HepG2 (cell line): ENCODE measurements around the gene SNX30. TPM values are rescaled to one million over a fixed set of nuclear protein-coding genes. Genes with fewer than 3 reads are reported as not detected.
A peak's percentile ranks its signal among the peaks of the same experiment; 100 is the strongest.

Experiments used
- ATAC-seq: fragments of 200-7000 bp; cut with Tn5 transposase; 3 replicates; pipeline ENCODE4 v1.9.1; 2020; ENCODE audit warnings: mild to moderate bottlenecking, moderate library complexity
- BruUV-seq: library from RNA; stranded (reverse); fragments of 400-500 nt; replicated peaks from 2 replicates; lab custom pipeline; 2021; lab: Mats Ljungman, UMichigan
- CTCF ChIA-PET: fragments of 300-600 bp; formaldehyde crosslinking; extraction: SDS; loops from one replicate; lab custom pipeline; 2021; ENCODE audit warnings: low total read pairs, inconsistent platforms, low intra/inter-chr PET ratio; lab: Yijun Ruan, JAX
- POLR2A ChIA-PET: fragments of 350-600 bp; sonication (Branson Sonifier 250); formaldehyde crosslinking; loops from one replicate; lab custom pipeline; 2020; ENCODE audit warnings: antibody characterized with exemption, inconsistent platforms; lab: Yijun Ruan, JAX
- DNase-seq: peaks from one replicate; pipeline ENCODE4 v3.0.0-alpha.2; 2015; ENCODE audit warnings: low spot score
- FAIRE-seq: peaks from 3 replicates; lab custom pipeline; 2011; peaks lifted over from hg19 to GRCh38; lab: Jason Lieb, UNC
- H2AFZ ChIP-seq: one replicate; pipeline ENCODE4 v1.6.1; 2011; ENCODE audit warnings: low read length, inconsistent platforms
- H3K27ac ChIP-seq: fragments of 300-600 bp; 3 replicates; pipeline ENCODE4 v1.8.0; 2011; ENCODE audit warnings: mixed run types, mild to moderate bottlenecking, mixed read lengths, low read length, inconsistent platforms; ENCODE audit not compliant: insufficient read depth; ENCODE audit errors: extremely low read length
- H3K27me3 ChIP-seq, 2 experiments: fragments of 200-600 bp in 1 of 2; 2 replicates in 1 of 2; 3 replicates in 1 of 2; pipeline versions ENCODE4 v1.6.0 to v1.8.0; 2011; ENCODE audit warnings: low read length in 2 of 2, mild to moderate bottlenecking in 2 of 2, moderate library complexity in 2 of 2, inconsistent platforms in 1 of 2; ENCODE audit not compliant: insufficient read depth in 2 of 2, control insufficient read depth in 1 of 2
- H3K36me3 ChIP-seq, 2 experiments: fragments of 200-600 bp in 1 of 2; replicated peaks in 1 of 2; 2 replicates in 1 of 2; 3 replicates in 1 of 2; pipeline versions ENCODE4 v1.5.1 to v1.8.0; 2011; ENCODE audit warnings: low read length in 2 of 2, inconsistent platforms in 1 of 2; ENCODE audit not compliant: insufficient read depth in 2 of 2, control insufficient read depth in 1 of 2
- H3K4me1 ChIP-seq: 2 replicates; pipeline ENCODE4 v1.5.1; 2012; ENCODE audit warnings: low read length, inconsistent platforms; ENCODE audit not compliant: insufficient read depth
- H3K4me2 ChIP-seq: 2 replicates; pipeline ENCODE4 v1.6.0; 2011; ENCODE audit warnings: low read depth, low read length, inconsistent platforms
- H3K4me3 ChIP-seq, 3 experiments: fragments of 200-600 bp in 1 of 3; sonication (generic), shearing (Covaris generic) in 1 of 3; replicated peaks in 1 of 3; 2 replicates each; pipeline ENCODE4 v1.5.1; 2011 to 2016; ENCODE audit warnings: low read length in 3 of 3, inconsistent platforms in 2 of 3, low read depth in 2 of 3, mild to moderate bottlenecking in 2 of 3, control low read depth in 1 of 3, mixed read lengths in 1 of 3; ENCODE audit not compliant: insufficient read depth in 1 of 3
- H3K79me2 ChIP-seq: one replicate; pipeline ENCODE4 v1.6.1; 2011; ENCODE audit warnings: low read length, inconsistent platforms; ENCODE audit not compliant: insufficient read depth
- H3K9ac ChIP-seq: 2 replicates; pipeline ENCODE4 v1.6.0; 2011; ENCODE audit warnings: mild to moderate bottlenecking, low read depth, low read length, inconsistent platforms; ENCODE audit not compliant: insufficient read depth
- H3K9me3 ChIP-seq: 2 replicates; pipeline ENCODE4 v1.5.1; 2012; ENCODE audit warnings: mild to moderate bottlenecking, low read length
- H4K20me1 ChIP-seq: 2 replicates; pipeline ENCODE4 v1.6.0; 2011; ENCODE audit warnings: inconsistent platforms, mild to moderate bottlenecking, low read length, moderate library complexity; ENCODE audit not compliant: insufficient read depth
- ATRX ChIP-seq: sonication (generic); formaldehyde crosslinking; IDR thresholded peaks from 2 replicates; pipeline ENCODE4 v1.4.0; 2020; ENCODE audit warnings: missing genetic modification reagents, borderline replicate concordance
- HDAC1 ChIP-seq: sonication (generic); formaldehyde crosslinking; IDR thresholded peaks from 2 replicates; pipeline ENCODE4 v1.5.1; 2020; ENCODE audit warnings: mild to moderate bottlenecking, missing genetic modification reagents
- HOXD1 ChIP-seq: sonication (generic); formaldehyde crosslinking; IDR thresholded peaks from 2 replicates; pipeline ENCODE4 v1.5.0; 2020; ENCODE audit warnings: missing genetic modification reagents
- PCBP1 ChIP-seq: fragments of 200-400 bp; formaldehyde crosslinking; IDR thresholded peaks from 2 replicates; pipeline ENCODE4 v1.6.1; 2017; ENCODE audit warnings: mild to moderate bottlenecking, low read depth, low read length, borderline replicate concordance
- SOX13 ChIP-seq, 3 experiments: fragments of 450-650 bp in 1 of 3; sonication (generic) in 1 of 3; formaldehyde crosslinking in 1 of 3; IDR thresholded peaks in 2 of 3; conservative IDR thresholded peaks in 1 of 3; 2 replicates each; pipeline versions ENCODE4 v1.5.0 to v1.6.1; 2016 to 2020; ENCODE audit warnings: antibody characterized with exemption in 1 of 3, mild to moderate bottlenecking in 1 of 3, missing compliant biosample characterization in 1 of 3, missing genetic modification reagents in 1 of 3, moderate library complexity in 1 of 3
- SOX5 ChIP-seq: IDR thresholded peaks from 2 replicates; pipeline ENCODE4 v1.6.1; 2016; ENCODE audit warnings: borderline replicate concordance
- THRA ChIP-seq: sonication (generic); formaldehyde crosslinking; IDR thresholded peaks from 2 replicates; pipeline ENCODE4 v1.4.0; 2020; ENCODE audit warnings: missing genetic modification reagents, borderline replicate concordance
- ZNF20 ChIP-seq: sonication (generic); formaldehyde crosslinking; IDR thresholded peaks from 2 replicates; pipeline ENCODE4 v1.4.0; 2020; ENCODE audit warnings: mild to moderate bottlenecking, moderate library complexity, missing genetic modification reagents
- ZNF362 ChIP-seq: sonication (generic); formaldehyde crosslinking; IDR thresholded peaks from 2 replicates; pipeline ENCODE4 v1.4.0; 2020; ENCODE audit warnings: missing genetic modification reagents, mild to moderate bottlenecking, borderline replicate concordance
- WGBS: methylation state at CpG from one replicate; pipeline ENCODE4 v1.1.6; 2017; ENCODE audit warnings: low lambda C conversion rate; 5-methylcytosine and 5-hydroxymethylcytosine counted together
- in situ Hi-C: cut with HindIII; loops from 2 replicates; pipeline ENCODE4 v1.10.0; 2017; ENCODE audit warnings: low pct_unique_long_range_greater_than_20kb; ENCODE audit not compliant: extremely low pct_ligation_motif_present
- intact Hi-C: fragments of 100-400 bp; cut with micrococcal nuclease; formaldehyde crosslinking; loops from one replicate; pipeline ENCODE4 v1.10.0; 2022; ENCODE audit not compliant: unreplicated experiment
- polyA plus RNA-seq, 8 experiments: library from polyadenylated mRNA; depleted of rRNA in 3 of 8; stranded (reverse) in 7 of 8; unstranded in 1 of 8; fragments of >200 nt; fragmentation: Illumina TruSeq in 4 of 8; extraction: Trizol in 4 of 8; gene quantifications; 2 replicates each; pipeline versions ENCODE4 v1.2.1 to v1.2.3, GENCODE V29; 2011 to 2016; ENCODE audit warnings: low read depth in 4 of 8, missing spikeins in 1 of 8, mixed read lengths in 1 of 8; ENCODE audit not compliant: insufficient read depth in 1 of 8
- total RNA-seq, 5 experiments: library from RNA; depleted of rRNA; stranded (reverse); fragments of >200 nt; fragmentation: Illumina TruSeq; extraction: Trizol; gene quantifications; 2 replicates each; pipeline ENCODE4 v1.2.3, GENCODE V29; 2016; ENCODE audit warnings: low read depth in 1 of 5
- TF ChIP-seq, protein P1 (sequence below): sonication (generic); formaldehyde crosslinking; IDR thresholded peaks from 2 replicates; pipeline ENCODE4 v1.8.0; 2022; ENCODE audit warnings: missing genetic modification reagents, mild to moderate bottlenecking, borderline replicate concordance
- TF ChIP-seq, protein P2 (sequence below): sonication (generic); formaldehyde crosslinking; IDR thresholded peaks from 2 replicates; pipeline ENCODE4 v1.8.0; 2023; ENCODE audit warnings: mild to moderate bottlenecking, missing genetic modification reagents

Gene SNX30
- total and polyA plus RNA-seq, 2 of the 13 experiments (the other 11 are each of a cell fraction or from before 2014, with no cell fraction given): 4.4 to 12.4 TPM

DNA sequence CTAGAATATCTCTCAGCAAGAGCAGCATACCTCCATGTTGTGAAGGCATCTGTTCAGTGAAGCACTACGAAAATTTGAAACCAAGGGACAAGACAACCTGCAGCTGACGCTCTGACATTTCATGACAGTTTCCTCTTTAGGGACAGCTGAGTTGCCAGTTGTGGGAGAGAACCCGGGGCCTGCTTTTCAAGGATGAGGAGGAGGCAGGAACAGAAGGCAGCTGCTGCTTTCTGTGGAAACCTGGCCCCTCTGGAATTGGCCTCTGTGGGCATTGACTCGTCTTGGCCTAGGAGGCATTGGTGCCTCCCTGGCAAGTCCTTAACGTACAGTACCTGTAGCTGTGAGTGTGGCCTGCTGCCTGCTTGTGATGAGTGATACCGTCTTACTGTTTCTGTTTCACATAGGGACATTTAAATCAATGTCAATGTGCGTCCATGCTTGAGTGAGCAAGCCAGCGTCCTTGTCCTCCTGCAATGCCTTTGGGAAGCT, 118.5 kb downstream of the SNX30 start:
- no peak overlapping the region for H3K9ac ChIP-seq
- 72% methylated on average over 8 of the region's 8 CpGs for WGBS
- no peak for ATAC-seq
- in situ Hi-C loops (no loop called here), intact Hi-C loops (no loop called here)
- DNase-seq: no peak
- H3K4me3 ChIP-seq: no peak overlapping the region
- no peak overlapping the region for H2AFZ ChIP-seq
- no peak for FAIRE-seq
- H4K20me1 ChIP-seq: no peaks in the 10 kb centered on the region
- no peaks in the 10 kb centered on the region for H3K27me3 ChIP-seq
- H3K27ac ChIP-seq: no peak overlapping the region
- ChIA-PET POLR2A (no interaction called here), CTCF (no interaction called here)
- peaks cover 1 to 9% of the 10 kb centered on the region in 2 experiments; a peak in 3 of 5 replicates for H3K36me3 ChIP-seq
- no peak for TF ChIP-seq ZNF20 (CRISPR knock-in tag)
- no peak for TF ChIP-seq PCBP1
- TF ChIP-seq, protein P1, sequence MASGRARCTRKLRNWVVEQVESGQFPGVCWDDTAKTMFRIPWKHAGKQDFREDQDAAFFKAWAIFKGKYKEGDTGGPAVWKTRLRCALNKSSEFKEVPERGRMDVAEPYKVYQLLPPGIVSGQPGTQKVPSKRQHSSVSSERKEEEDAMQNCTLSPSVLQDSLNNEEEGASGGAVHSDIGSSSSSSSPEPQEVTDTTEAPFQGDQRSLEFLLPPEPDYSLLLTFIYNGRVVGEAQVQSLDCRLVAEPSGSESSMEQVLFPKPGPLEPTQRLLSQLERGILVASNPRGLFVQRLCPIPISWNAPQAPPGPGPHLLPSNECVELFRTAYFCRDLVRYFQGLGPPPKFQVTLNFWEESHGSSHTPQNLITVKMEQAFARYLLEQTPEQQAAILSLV (CRISPR knock-in tag): no peak
- no peak for TF ChIP-seq HOXD1 (CRISPR knock-in tag)
- no peak for TF ChIP-seq HDAC1
- BruUV-seq: no TSS peak
- no peaks in the 10 kb centered on the region for H3K9me3 ChIP-seq
- H3K4me2 ChIP-seq: 0 out of 2 replicates have a peak overlapping the region, but pooled peaks have one; percentile 8
- peaks cover 41% of the 10 kb centered on the region for H3K4me1 ChIP-seq
- no peaks in the 10 kb centered on the region for H3K79me2 ChIP-seq

DNA sequence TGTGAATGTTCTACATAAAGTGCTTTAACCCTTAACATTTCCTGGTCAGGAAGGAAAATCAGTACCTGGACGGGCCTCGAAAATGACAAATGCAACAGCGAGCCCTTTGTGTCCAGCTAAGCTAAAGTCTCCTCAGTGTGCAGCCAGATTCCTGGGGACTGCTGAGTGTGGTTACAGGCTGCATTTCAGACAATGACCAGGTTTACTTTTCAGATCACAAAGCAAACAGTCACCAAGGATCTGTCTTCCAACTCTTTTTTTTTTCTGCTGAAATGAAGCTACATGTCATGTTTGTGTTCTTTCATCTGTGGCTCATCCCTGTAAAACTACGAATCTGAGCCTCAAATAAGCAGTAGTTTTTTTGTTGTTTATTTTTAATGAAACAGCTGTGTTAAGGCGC, 119.4 kb downstream of the SNX30 start:
- peak overlapping the region; percentile 51 for H3K27ac ChIP-seq
- H3K79me2 ChIP-seq: no peaks in the 10 kb centered on the region
- peak overlapping the region; percentile 37; the same call in 1 of the 2 replicates for H3K4me2 ChIP-seq
- H2AFZ ChIP-seq: no peak overlapping the region
- H3K36me3 ChIP-seq: peaks cover 0 to 9% of the 10 kb centered on the region in 2 experiments; a peak in 3 of 5 replicates
- no peak overlapping the region for H3K4me3 ChIP-seq
- ChIA-PET POLR2A (interaction anchor here (0.7 kb wide), 1 partner anchor 281 kb away, joined by 3 read pairs; the partner anchor contains the start of gene SLC31A2), CTCF (interaction anchor here (1.1 kb wide), 1 partner anchor 25 kb away, joined by 4 read pairs; no protein-coding TSS in a partner anchor)
- ATAC-seq: peak; percentile 98
- peaks cover 41% of the 10 kb centered on the region for H3K4me1 ChIP-seq
- H3K9me3 ChIP-seq: no peaks in the 10 kb centered on the region
- H3K27me3 ChIP-seq: no peaks in the 10 kb centered on the region
- H3K9ac ChIP-seq: no peak overlapping the region
- DNase-seq: peak; percentile 87
- FAIRE-seq: peak; percentile 98
- intact Hi-C loops (no loop called here), in situ Hi-C loops (no loop called here)
- no TSS peak for BruUV-seq
- no peaks in the 10 kb centered on the region for H4K20me1 ChIP-seq
- 10% methylated on average over 5 of the region's 5 CpGs for WGBS
- peak; percentile 59 for TF ChIP-seq SOX13 (IDR thresholded peaks at IDR 0.05)
- peak in 1 of 2 experiments; percentile 91; a peak in 2 of 4 replicates for TF ChIP-seq SOX13 (CRISPR knock-in tag; conservative IDR thresholded peaks at IDR 0.05 in 1 of 2, IDR thresholded peaks at IDR 0.05 in 1 of 2)
- TF ChIP-seq, protein P2, sequence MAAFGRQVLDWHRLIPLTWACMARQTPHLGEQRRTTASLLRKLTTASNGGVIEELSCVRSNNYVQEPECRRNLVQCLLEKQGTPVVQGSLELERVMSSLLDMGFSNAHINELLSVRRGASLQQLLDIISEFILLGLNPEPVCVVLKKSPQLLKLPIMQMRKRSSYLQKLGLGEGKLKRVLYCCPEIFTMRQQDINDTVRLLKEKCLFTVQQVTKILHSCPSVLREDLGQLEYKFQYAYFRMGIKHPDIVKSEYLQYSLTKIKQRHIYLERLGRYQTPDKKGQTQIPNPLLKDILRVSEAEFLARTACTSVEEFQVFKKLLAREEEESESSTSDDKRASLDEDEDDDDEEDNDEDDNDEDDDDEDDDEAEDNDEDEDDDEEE: no peak
- 0 out of 2 replicates have a peak, but pooled peaks have one; percentile 20 for TF ChIP-seq THRA (CRISPR knock-in tag)
- no peak for TF ChIP-seq ATRX (CRISPR knock-in tag)
- TF ChIP-seq SOX5 (CRISPR knock-in tag): peak; percentile 87
- TF ChIP-seq ZNF362: peak; percentile 94
